SK-N-MC (cell line): ENCODE data around the gene C1orf116.

ENCODE experiments used
- EZH2 ChIP-seq: fragments of 200-600 bp; sonication (generic); IDR thresholded peaks from one replicate; pipeline ENCODE4 v1.6.1; 2017; ENCODE audit warnings: antibody characterized with exemption
- FOXP2 ChIP-seq: optimal IDR thresholded peaks from 2 replicates; pipeline ENCODE3; 2011; ENCODE audit warnings: mild to moderate bottlenecking, moderate library complexity; ENCODE audit not compliant: insufficient read depth; ENCODE audit errors: extremely low read length, control extremely low read depth
- POLR2AphosphoS5 ChIP-seq: IDR thresholded peaks from 2 replicates; pipeline ENCODE4 v1.6.1; 2012; ENCODE audit warnings: mild to moderate bottlenecking, low read depth, low read length, borderline replicate concordance

DNA sequence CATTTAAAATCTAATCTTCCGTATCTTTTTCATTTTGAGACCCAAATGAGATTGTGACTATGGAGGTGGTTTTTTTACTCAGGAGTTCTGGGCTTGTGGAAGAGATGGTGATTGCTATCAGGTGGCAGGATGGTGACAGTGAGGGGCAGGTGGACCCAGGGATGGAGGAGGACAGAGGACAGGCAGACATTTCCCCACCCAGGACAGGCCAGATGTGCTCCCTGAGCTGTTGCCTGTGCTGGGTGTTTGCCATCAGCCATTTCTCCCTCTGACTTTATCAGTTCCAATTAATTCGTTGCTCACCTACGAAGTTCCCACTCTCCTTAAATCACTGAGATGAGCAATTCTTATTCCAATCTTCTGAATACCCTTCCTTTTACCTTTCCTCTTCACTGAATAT is 26.5 kb downstream of the C1orf116 start:
- TF ChIP-seq EZH2 (no peak), FOXP2 (no peak), POLR2AphosphoS5 (no peak)
